Measurements from ENCODE around the gene LHPP.

The LHPP gene

GRCh38 chr10:124624466-124624865 lies 162.8 kb downstream of the LHPP start:
- H3K27ac ChIP-seq, result peak overlapping the region in 5 of 21 experiments; percentile 17 to 61 (median 19)

GRCh38 chr10:124624895-124625294 lies 163.3 kb downstream of the LHPP start:
- Histone ChIP-seq H3K4me3 (no peak overlapping the region), H3K27ac (peak overlapping the region in 4 of 21 experiments; percentile 14 to 74 (median 20))

More at GRCh38 chr10:124624466-124624865, 162.8 kb downstream of the LHPP start:
- H3K4me3 ChIP-seq, result no peak overlapping the region

GRCh38 chr10:124625831-124626238 lies 164.2 kb downstream of the LHPP start:
- H3K27ac ChIP-seq, result peak overlapping the region in 9 of 21 experiments; percentile 11 to 84 (median 43)
- H3K4me3 ChIP-seq, result no peak overlapping the region

- H3K27ac ChIP-seq, result peak overlapping the region in 16 of 21 experiments; percentile 1 to 84 (median 46)
- no peak overlapping the region for H3K4me3 ChIP-seq
Observed at GRCh38 chr10:124626759-124627380, 165.2 kb downstream of the LHPP start.

GRCh38 chr10:124627866-124628675 lies 166.4 kb downstream of the LHPP start:
- Histone ChIP-seq H3K27ac (peak overlapping the region in 18 of 21 experiments; percentile 2 to 84 (median 64)), H3K4me3 (no peak overlapping the region)

GRCh38 chr10:124628676-124629021 lies 167.0 kb downstream of the LHPP start:
- no peak overlapping the region for H3K4me3 ChIP-seq
- H3K27ac ChIP-seq, result peak overlapping the region in 14 of 21 experiments; percentile 2 to 85 (median 72)

- Histone ChIP-seq H3K4me3 (no peak overlapping the region), H3K27ac (peak overlapping the region in 14 of 21 experiments; percentile 2 to 85 (median 72))
Observed at GRCh38 chr10:124629415-124629814, 167.8 kb downstream of the LHPP start.

GRCh38 chr10:124629842-124630241 lies 168.2 kb downstream of the LHPP start:
- Histone ChIP-seq H3K4me3 (no peak overlapping the region), H3K27ac (peak overlapping the region in 11 of 21 experiments; percentile 11 to 85 (median 74))

GRCh38 chr10:124630551-124630950 lies 168.9 kb downstream of the LHPP start:
- H3K27ac ChIP-seq, result peak overlapping the region in 12 of 21 experiments; percentile 48 to 85 (median 75)
- H3K4me3 ChIP-seq, result no peak overlapping the region

GRCh38 chr10:124632064-124632531 lies 170.5 kb downstream of the LHPP start:
- H3K4me3 ChIP-seq, result no peak overlapping the region

GRCh38 chr10:124632566-124632965 lies 170.9 kb downstream of the LHPP start:
- Histone ChIP-seq H3K4me3 (no peak overlapping the region), H3K27ac (peak overlapping the region in 19 of 21 experiments; percentile 40 to 85 (median 74))

More at GRCh38 chr10:124632064-124632531, 170.5 kb downstream of the LHPP start:
- H3K27ac ChIP-seq, result peak overlapping the region in 20 of 21 experiments; percentile 40 to 85 (median 73)

GRCh38 chr10:124636271-124636995 lies 174.8 kb downstream of the LHPP start:
- H3K4me3 ChIP-seq, result no peak overlapping the region
- peak overlapping the region in 6 of 21 experiments; percentile 2 to 69 (median 54) for H3K27ac ChIP-seq

GRCh38 chr10:124637091-124637700 lies 175.6 kb downstream of the LHPP start:
- no peak overlapping the region for H3K4me3 ChIP-seq
- H3K27ac ChIP-seq, result peak overlapping the region in 7 of 21 experiments; percentile 2 to 69 (median 53)

- H3K27ac ChIP-seq, result peak overlapping the region in 6 of 21 experiments; percentile 2 to 64 (median 42)
- no peak overlapping the region for H3K4me3 ChIP-seq
Observed at GRCh38 chr10:124637746-124638145, 176.1 kb downstream of the LHPP start.

GRCh38 chr10:124639206-124639605 lies 177.6 kb downstream of the LHPP start:
- peak overlapping the region in 6 of 21 experiments; percentile 1 to 79 (median 44) for H3K27ac ChIP-seq

GRCh38 chr10:124639646-124640045 lies 178.0 kb downstream of the LHPP start:
- peak overlapping the region in 12 of 21 experiments; percentile 19 to 87 (median 75) for H3K27ac ChIP-seq

More at GRCh38 chr10:124639206-124639605, 177.6 kb downstream of the LHPP start:
- H3K4me3 ChIP-seq, result no peak overlapping the region

GRCh38 chr10:124640056-124640455 lies 178.4 kb downstream of the LHPP start:
- Histone ChIP-seq H3K27ac (peak overlapping the region in 16 of 21 experiments; percentile 1 to 87 (median 74)), H3K4me3 (no peak overlapping the region)

More at GRCh38 chr10:124639646-124640045, 178.0 kb downstream of the LHPP start:
- no peak overlapping the region for H3K4me3 ChIP-seq

- Histone ChIP-seq H3K27ac (peak overlapping the region in 19 of 21 experiments; percentile 1 to 87 (median 72)), H3K4me3 (no peak overlapping the region)
Observed at GRCh38 chr10:124640538-124641231, 179.1 kb downstream of the LHPP start.

Data from skin epidermis (tissue), 12 donors.